ENCODE data around the gene MEGF8.
A peak's percentile ranks its signal among the peaks of the same experiment; 100 is the strongest.

- TF ChIP-seq, protein P1, sequence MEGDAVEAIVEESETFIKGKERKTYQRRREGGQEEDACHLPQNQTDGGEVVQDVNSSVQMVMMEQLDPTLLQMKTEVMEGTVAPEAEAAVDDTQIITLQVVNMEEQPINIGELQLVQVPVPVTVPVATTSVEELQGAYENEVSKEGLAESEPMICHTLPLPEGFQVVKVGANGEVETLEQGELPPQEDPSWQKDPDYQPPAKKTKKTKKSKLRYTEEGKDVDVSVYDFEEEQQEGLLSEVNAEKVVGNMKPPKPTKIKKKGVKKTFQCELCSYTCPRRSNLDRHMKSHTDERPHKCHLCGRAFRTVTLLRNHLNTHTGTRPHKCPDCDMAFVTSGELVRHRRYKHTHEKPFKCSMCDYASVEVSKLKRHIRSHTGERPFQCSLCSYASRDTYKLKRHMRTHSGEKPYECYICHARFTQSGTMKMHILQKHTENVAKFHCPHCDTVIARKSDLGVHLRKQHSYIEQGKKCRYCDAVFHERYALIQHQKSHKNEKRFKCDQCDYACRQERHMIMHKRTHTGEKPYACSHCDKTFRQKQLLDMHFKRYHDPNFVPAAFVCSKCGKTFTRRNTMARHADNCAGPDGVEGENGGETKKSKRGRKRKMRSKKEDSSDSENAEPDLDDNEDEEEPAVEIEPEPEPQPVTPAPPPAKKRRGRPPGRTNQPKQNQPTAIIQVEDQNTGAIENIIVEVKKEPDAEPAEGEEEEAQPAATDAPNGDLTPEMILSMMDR (IDR thresholded peaks at IDR 0.05; ENCODE audit: insufficient read depth, low read length) = peak; percentile 30
- no peak for TF ChIP-seq POLR2AphosphoS5 (IDR thresholded peaks at IDR 0.05; ENCODE audit: low read depth)
Measured at GRCh38 chr19:42290523-42291434, 34.7 kb upstream of the MEGF8 start.

Data from HL-60 (cell line).